Common myeloid progenitor, CD34-positive (primary cell): ENCODE data around the gene FAM180B. TPM values are rescaled to one million over a fixed set of nuclear protein-coding genes. Genes with fewer than 3 reads are reported as not detected.

Experiments used
- CTCF ChIA-PET: fragments of 350-600 bp; sonication (Branson Sonifier 250); formaldehyde crosslinking; loops from one replicate; lab custom pipeline; 2021; ENCODE audit warnings: antibody characterized with exemption; lab: Charles Lee
- POLR2A ChIA-PET: fragments of 350-600 bp; sonication (Branson Sonifier 250); formaldehyde crosslinking; loops from one replicate; lab custom pipeline; 2021; ENCODE audit warnings: antibody characterized with exemption; lab: Charles Lee
- DNase-seq, 3 donors: peaks; one replicate each; pipeline versions ENCODE4 v3.0.0 to v3.0.0-alpha.2; 2013
- H3K27ac ChIP-seq, 2 experiments: 1 replicate in 1 of 2; 2 replicates in 1 of 2; pipeline ENCODE4 v1.7.0; 2013; ENCODE audit warnings: inconsistent platforms in 2 of 2, low read length in 2 of 2, mild to moderate bottlenecking in 2 of 2, low read depth in 1 of 2, moderate library complexity in 1 of 2; ENCODE audit not compliant: severe bottlenecking in 2 of 2, insufficient read depth in 1 of 2, poor library complexity in 1 of 2
- H3K27me3 ChIP-seq, 5 experiments: replicated peaks in 2 of 5; 1 replicate in 3 of 5; 2 replicates in 2 of 5; pipeline versions ENCODE4 v1.6.1 to v1.7.0; 2013; ENCODE audit warnings: low read length in 4 of 5, mild to moderate bottlenecking in 2 of 5, moderate library complexity in 2 of 5, inconsistent platforms in 1 of 5; ENCODE audit not compliant: insufficient read depth in 5 of 5, control insufficient read depth in 4 of 5
- H3K36me3 ChIP-seq, 4 experiments: 1 replicate in 2 of 4; 2 replicates in 2 of 4; pipeline versions ENCODE4 v1.6.1 to v1.7.0; 2013; ENCODE audit warnings: low read length in 3 of 4, control low read depth in 1 of 4, mild to moderate bottlenecking in 1 of 4; ENCODE audit not compliant: control insufficient read depth in 4 of 4, insufficient read depth in 4 of 4
- H3K4me1 ChIP-seq, 4 experiments: 1 replicate in 3 of 4; 2 replicates in 1 of 4; pipeline versions ENCODE4 v1.6.1 to v1.7.1; 2013; ENCODE audit warnings: low read length in 3 of 4, mild to moderate bottlenecking in 3 of 4, control low read depth in 1 of 4, inconsistent platforms in 1 of 4, moderate library complexity in 1 of 4; ENCODE audit not compliant: control insufficient read depth in 4 of 4, insufficient read depth in 4 of 4; ENCODE audit errors: control extremely low read depth in 1 of 4
- H3K4me3 ChIP-seq, 7 experiments: 1 replicate in 4 of 7; 2 replicates in 3 of 7; pipeline versions ENCODE4 v1.5.1 to v1.7.0; 2013; ENCODE audit warnings: mild to moderate bottlenecking in 7 of 7, low read length in 6 of 7, moderate library complexity in 6 of 7, inconsistent platforms in 2 of 7, low read depth in 2 of 7, control low read depth in 1 of 7; ENCODE audit not compliant: insufficient read depth in 4 of 7, control insufficient read depth in 1 of 7; ENCODE audit errors: extremely low read depth in 1 of 7
- H3K9me3 ChIP-seq, 5 experiments: 1 replicate in 4 of 5; 2 replicates in 1 of 5; pipeline versions ENCODE4 v1.6.1 to v1.7.1; 2013; ENCODE audit warnings: low read length in 4 of 5, mild to moderate bottlenecking in 2 of 5, inconsistent platforms in 1 of 5, low read depth in 1 of 5, moderate library complexity in 1 of 5; ENCODE audit not compliant: control insufficient read depth in 4 of 5, insufficient read depth in 2 of 5; ENCODE audit errors: control extremely low read depth in 1 of 5
- WGBS: methylation state at CpG from one replicate; pipeline ENCODE4 v1.1.5; 2013; ENCODE audit not compliant: insufficient coverage; 5-methylcytosine and 5-hydroxymethylcytosine counted together
- polyA plus RNA-seq: library from polyadenylated mRNA; unstranded; fragments of 120-200 nt; gene quantifications from one replicate; pipeline ENCODE4 v1.2.1, GENCODE V29; 2013

Gene FAM180B, protein sequence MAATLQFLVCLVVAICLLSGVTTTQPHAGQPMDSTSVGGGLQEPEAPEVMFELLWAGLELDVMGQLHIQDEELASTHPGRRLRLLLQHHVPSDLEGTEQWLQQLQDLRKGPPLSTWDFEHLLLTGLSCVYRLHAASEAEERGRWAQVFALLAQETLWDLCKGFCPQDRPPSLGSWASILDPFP
- 1.5 TPM for polyA plus RNA-seq

DNA sequence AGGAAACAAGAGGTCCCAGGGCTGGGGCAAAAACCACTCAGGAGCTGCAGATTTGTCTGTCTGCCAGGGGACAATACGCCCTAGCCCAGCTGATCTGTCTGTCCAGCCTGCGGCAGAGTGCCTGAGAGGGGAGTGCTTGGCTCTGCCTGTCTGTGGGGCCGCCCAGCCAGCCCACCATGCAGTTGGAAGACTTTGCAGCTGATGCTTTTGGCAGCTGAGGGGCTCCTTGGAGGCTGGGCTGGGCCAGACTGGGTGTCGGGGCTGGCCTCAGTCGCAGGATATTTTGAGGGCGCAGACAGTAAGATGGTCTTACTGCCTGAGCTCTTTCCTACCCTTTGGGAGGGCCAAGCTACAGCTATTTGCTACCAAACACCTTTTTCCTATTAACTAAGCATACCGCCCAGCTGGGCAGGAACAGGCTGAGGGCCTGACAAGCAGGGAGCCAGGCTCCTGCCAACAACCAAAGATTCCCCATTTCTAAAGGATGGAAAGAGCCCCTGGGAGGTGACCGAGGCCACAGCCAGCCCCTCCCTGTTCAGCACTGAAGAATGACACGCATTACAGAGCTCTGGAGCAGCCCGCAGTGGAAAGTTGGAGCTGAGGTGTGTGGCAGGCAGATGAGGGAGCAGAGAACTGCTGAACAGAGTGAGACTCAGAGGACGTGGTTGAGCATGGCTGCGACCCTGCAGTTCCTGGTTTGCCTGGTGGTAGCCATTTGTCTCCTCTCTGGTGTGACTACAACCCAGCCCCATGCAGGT is at the start of gene FAM180B:
Gene FAM180B, plus strand, starts transcription at position 581 of the 758 bp plus-strand sequence. Its CDS starts 91 bp downstream, at position 672.
- Histone ChIP-seq H3K27me3 (no peaks in the 10 kb centered on the region), H3K4me3 (peak within 1 kb of the TSS in 2 of 7 experiments; percentile 53 to 61), H3K9me3 (no peaks in the 10 kb centered on the region), H3K36me3 (peaks cover 3 to 76% (median 40%) of the 10 kb centered on the region in 4 experiments), H3K4me1 (peaks cover 0 to 48% (median 44%) of the 10 kb centered on the region in 4 experiments), H3K27ac (peak within 1 kb of the TSS in 1 of 2 experiments; percentile 45)
- WGBS = 83% methylated on average over 7 of the region's 12 CpGs
- CTCF ChIA-PET = interaction anchor here (0.6 to 1.9 kb wide), 5 partner anchors 8 to 34 kb away, joined by 3 to 10 read pairs (median 3); partner anchors contain the start of gene CELF1
- POLR2A ChIA-PET = interaction anchor here (0.6 kb wide), 1 partner anchor 8 kb away, joined by 3 read pairs; the partner anchor contains the start of genes KBTBD4 and NDUFS3
- no peak for DNase-seq

DNA sequence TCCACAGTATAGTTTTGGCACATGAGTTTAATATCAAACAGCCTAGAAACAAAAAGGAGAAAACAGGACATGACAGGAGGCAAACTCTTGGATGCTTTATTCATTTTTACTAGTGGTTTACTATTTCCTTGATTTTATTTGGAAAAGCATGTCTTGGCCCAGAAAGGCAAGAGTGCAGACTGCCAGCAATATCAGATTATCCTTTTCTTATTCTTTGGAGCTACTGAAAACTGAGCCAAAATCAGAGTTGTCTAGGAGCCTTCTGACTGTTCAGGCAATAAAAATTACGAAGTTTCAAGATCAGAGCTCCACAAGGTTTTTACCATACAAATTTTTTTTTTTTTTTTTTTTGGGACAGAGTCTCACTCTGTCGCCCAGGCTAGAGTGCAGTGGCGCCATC is 49.6 kb upstream of the FAM180B start:
- Histone ChIP-seq H3K36me3 (peaks cover 2 to 5% (median 4%) of the 10 kb centered on the region in 4 experiments), H3K27me3 (no peaks in the 10 kb centered on the region), H3K27ac (no peak overlapping the region), H3K9me3 (no peaks in the 10 kb centered on the region), H3K4me1 (peaks cover 0 to 35% (median 16%) of the 10 kb centered on the region in 4 experiments), H3K4me3 (no peak overlapping the region)
- no peak for DNase-seq
- CTCF ChIA-PET = interaction anchor here (0.6 to 2.6 kb wide), 10 partner anchors 8 to 74 kb away, joined by 3 to 13 read pairs (median 4); no protein-coding TSS in a partner anchor
- no CpG with 5 or more reads among the region's 3 CpGs for WGBS
- POLR2A ChIA-PET = interaction anchor here (0.6 kb wide), 1 partner anchor 558 kb away, joined by 3 read pairs; no protein-coding TSS in a partner anchor

DNA sequence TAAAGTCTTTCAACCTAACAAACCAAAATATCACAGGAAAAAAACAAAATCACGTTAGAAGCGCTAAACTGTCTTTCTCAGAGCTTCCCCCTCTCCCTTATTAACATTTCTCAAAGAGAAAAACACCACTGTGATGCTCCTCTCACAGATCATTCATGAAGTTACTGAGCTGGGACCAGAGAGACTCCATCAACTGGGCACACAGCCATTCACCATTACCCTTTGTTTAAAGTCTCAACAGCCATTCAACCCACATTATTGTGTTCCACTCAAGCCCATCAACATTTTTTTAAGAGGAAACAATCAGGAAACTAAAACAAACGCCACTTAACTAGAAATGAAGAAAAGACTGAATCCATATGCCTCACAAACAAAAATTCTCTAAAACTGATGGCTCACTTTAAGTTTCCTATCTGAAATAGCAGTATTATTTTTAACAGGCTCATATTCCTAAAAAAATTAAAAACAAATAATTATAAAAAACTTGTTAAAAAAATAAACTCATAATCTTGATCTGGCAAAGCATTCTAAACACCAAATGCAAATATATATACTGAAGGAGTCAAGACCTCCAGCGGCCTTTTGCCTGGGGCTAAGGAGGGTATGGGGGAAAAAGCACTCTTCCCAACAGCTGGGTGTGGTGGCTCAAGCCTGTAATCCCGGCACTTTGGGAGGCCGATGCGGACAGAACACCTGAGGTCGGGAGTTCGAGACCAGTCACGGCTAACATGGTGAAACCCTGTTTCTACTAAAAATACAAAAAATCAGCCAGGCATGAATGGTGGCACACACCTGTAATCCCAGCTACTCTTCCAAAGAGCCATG is 47.5 kb upstream of the FAM180B start:
- POLR2A ChIA-PET = interaction anchor here (0.6 kb wide), 1 partner anchor 14 kb away, joined by 3 read pairs; no protein-coding TSS in a partner anchor
- 87% methylated on average over 9 of the region's 10 CpGs for WGBS
- H3K27me3 ChIP-seq = no peaks in the 10 kb centered on the region

DNA sequence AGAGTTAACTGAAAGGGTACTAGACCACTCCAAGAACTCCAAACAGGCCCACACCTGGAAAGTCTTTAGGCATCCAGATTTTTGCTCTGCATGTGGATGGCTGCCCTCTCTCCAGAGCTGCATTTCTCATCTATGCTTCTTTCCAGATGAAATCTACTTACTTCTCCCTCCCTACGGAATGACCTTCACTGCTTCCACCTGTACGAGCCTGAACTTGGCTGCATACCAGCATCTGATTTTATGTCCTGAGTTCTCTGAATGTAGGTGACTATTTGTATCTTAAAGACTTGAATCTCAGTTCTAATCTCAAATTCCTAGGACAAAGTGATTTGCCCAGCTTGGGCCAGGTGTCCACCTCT is 46.8 kb upstream of the FAM180B start:
- peaks cover 2 to 5% (median 4%) of the 10 kb centered on the region in 4 experiments for H3K36me3 ChIP-seq
- peaks cover 0 to 22% (median 10%) of the 10 kb centered on the region in 4 experiments for H3K4me1 ChIP-seq
- DNase-seq = no peak
- CTCF ChIA-PET = interaction anchor here (0.8 to 3.3 kb wide), 9 partner anchors 9 to 50 kb away, joined by 3 to 13 read pairs (median 8); partner anchors contain the start of gene CELF1
- no CpG with 5 or more reads among the region's 2 CpGs for WGBS
- no peak overlapping the region for H3K4me3 ChIP-seq
- H3K9me3 ChIP-seq = no peaks in the 10 kb centered on the region
- H3K27me3 ChIP-seq = no peaks in the 10 kb centered on the region
- no peak overlapping the region for H3K27ac ChIP-seq
- POLR2A ChIA-PET = interaction anchor here (0.5 kb wide), 1 partner anchor 39 kb away, joined by 3 read pairs; no protein-coding TSS in a partner anchor

More for the DNA sequence above, 47.5 kb upstream of the FAM180B start:
- Histone ChIP-seq H3K4me1 (peaks cover 0 to 23% (median 13%) of the 10 kb centered on the region in 4 experiments), H3K9me3 (no peaks in the 10 kb centered on the region), H3K27ac (no peak overlapping the region), H3K36me3 (peaks cover 2 to 5% (median 4%) of the 10 kb centered on the region in 4 experiments), H3K4me3 (no peak overlapping the region)
- DNase-seq = no peak
- CTCF ChIA-PET = interaction anchor here (0.9 to 3.3 kb wide), 7 partner anchors 8 to 49 kb away, joined by 3 to 13 read pairs (median 8); no protein-coding TSS in a partner anchor

DNA sequence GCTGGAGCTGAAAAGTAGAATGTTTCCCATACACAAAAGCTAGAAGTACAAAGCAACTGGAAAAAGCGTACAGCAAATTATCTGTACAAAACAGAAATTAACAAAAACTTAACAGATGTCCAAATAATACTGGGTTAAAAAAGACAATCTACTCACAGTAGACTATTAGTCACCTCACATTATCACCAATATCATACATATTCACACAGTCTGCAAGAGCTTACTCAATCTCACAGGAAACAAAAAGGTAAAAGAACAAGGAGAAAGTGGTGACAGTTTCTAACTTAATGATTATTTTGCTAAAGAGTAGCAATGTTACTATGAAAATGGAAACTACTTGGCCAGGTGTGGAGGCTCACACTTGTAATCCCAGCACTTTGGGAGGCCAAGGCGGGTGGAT is 45.4 kb upstream of the FAM180B start:
- no peak overlapping the region for H3K27ac ChIP-seq
- 100% methylated on average over 1 of the region's 2 CpGs for WGBS
- ChIA-PET CTCF (interaction anchor here (1.2 to 3.3 kb wide), 7 partner anchors 10 to 32 kb away, joined by 4 to 13 read pairs (median 8); partner anchors contain the start of gene CELF1), POLR2A (interaction anchor here (0.6 kb wide), 1 partner anchor 27 kb away, joined by 4 read pairs; no protein-coding TSS in a partner anchor)
- no peak for DNase-seq
- no peak overlapping the region for H3K4me3 ChIP-seq
- H3K36me3 ChIP-seq = peaks cover 0 to 5% (median 3%) of the 10 kb centered on the region in 4 experiments
- no peaks in the 10 kb centered on the region for H3K9me3 ChIP-seq
- H3K4me1 ChIP-seq = peaks cover 0 to 22% (median 10%) of the 10 kb centered on the region in 4 experiments
- H3K27me3 ChIP-seq = no peaks in the 10 kb centered on the region

DNA sequence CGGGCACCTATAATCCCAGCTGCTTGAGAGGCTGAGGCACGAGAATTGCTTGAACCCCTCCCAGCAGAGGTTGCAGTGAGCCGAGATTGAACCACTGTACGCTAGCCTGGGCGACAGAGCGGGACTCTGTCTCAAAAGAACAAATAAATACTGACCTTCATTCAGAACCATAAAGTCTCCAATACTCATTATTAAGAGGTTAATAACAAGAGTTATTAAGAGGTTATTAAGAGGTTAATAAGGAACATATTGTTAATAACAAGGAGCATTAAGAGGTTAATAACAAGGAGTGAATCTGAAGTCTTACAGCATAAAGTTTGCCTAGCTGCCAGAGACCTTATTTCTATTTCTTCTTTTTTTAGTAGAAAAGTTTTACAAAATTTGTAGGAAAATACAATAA is 41.2 kb upstream of the FAM180B start:
- CTCF ChIA-PET = interaction anchor here (0.9 to 1.2 kb wide), 3 partner anchors 27 to 47 kb away, joined by 3 read pairs; no protein-coding TSS in a partner anchor
- Histone ChIP-seq H3K36me3 (peaks cover 0 to 11% (median 3%) of the 10 kb centered on the region in 4 experiments), H3K27me3 (no peaks in the 10 kb centered on the region), H3K4me3 (no peak overlapping the region), H3K9me3 (no peaks in the 10 kb centered on the region), H3K4me1 (peaks cover 4 to 11% (median 5%) of the 10 kb centered on the region in 4 experiments), H3K27ac (no peak overlapping the region)
- no CpG with 5 or more reads among the region's 6 CpGs for WGBS
- POLR2A ChIA-PET = interaction anchor here (0.6 kb wide), 2 partner anchors 65 to 1256 kb away, joined by 3 read pairs; no protein-coding TSS in a partner anchor
- DNase-seq = no peak
